HCT116 (cell line): ENCODE results near the gene GTSF1L. TPM values are rescaled to one million over a fixed set of nuclear protein-coding genes. Genes with fewer than 3 reads are reported as not detected.

ENCODE experiments used
- ATAC-seq: fragments of 200-7000 bp; cut with Tn5 transposase; 2 replicates; pipeline ENCODE4 v1.9.1; 2020; ENCODE audit warnings: mild to moderate bottlenecking, moderate library complexity
- BruUV-seq: library from RNA; stranded (reverse); fragments of 400-500 nt; replicated peaks from 2 replicates; lab custom pipeline; 2021; lab: Mats Ljungman, UMichigan
- CTCF ChIA-PET: fragments of 300-600 bp; sonication (Branson Sonifier 250); formaldehyde crosslinking; loops from one replicate; lab custom pipeline; 2021; ENCODE audit warnings: antibody characterized with exemption; lab: Charles Lee
- POLR2A ChIA-PET: fragments of 300-600, 350-600 bp; sonication (Branson Sonifier 250); formaldehyde crosslinking; loops from one replicate; lab custom pipeline; 2021; ENCODE audit warnings: antibody characterized with exemption; lab: Charles Lee
- RAD21 ChIA-PET, 2 experiments: fragments of 300-600 bp; sonication (Branson Sonifier 250); formaldehyde crosslinking; loops; one replicate each; lab custom pipeline; 2023; ENCODE audit warnings: low total read pairs in 2 of 2; ENCODE audit not compliant: uncharacterized antibody in 2 of 2, unreplicated experiment in 2 of 2, low non-redundant PET in 1 of 2; lab: Charles Lee
- DNase-seq: peaks from one replicate; pipeline ENCODE4 v3.0.0-alpha.2; 2010; ENCODE audit warnings: low read depth, low spot score
- H2AFZ ChIP-seq: fragments of 200-600 bp; shearing (Covaris generic), sonication (generic); 2 replicates; pipeline ENCODE4 v1.6.1; 2017; ENCODE audit warnings: low read depth, mixed run types, mixed read lengths, antibody characterized with exemption, low read length; ENCODE audit not compliant: poor library complexity, severe bottlenecking
- H3K27ac ChIP-seq: 2 replicates; pipeline ENCODE4 v1.5.1; 2012; ENCODE audit warnings: low read depth, low read length
- H3K27me3 ChIP-seq: fragments of 200-600 bp; sonication (generic); 2 replicates; pipeline ENCODE4 v1.6.1; 2016; ENCODE audit warnings: mixed run types, low read length, mixed read lengths; ENCODE audit not compliant: insufficient read depth
- H3K36me3 ChIP-seq, 2 experiments: fragments of 200-500 bp in 1 of 2; fragments of 200-600 bp in 1 of 2; sonication (Bioruptor generic) in 1 of 2; sonication (generic) in 1 of 2; 2 replicates each; pipeline versions ENCODE4 v1.5.1 to v1.6.1; 2014 to 2016; ENCODE audit warnings: low read length in 2 of 2, inconsistent platforms in 1 of 2, mixed read lengths in 1 of 2, mixed run types in 1 of 2; ENCODE audit not compliant: insufficient read depth in 2 of 2, control insufficient read depth in 1 of 2
- H3K4me1 ChIP-seq, 2 experiments: fragments of 200-600 bp in 1 of 2; sonication (generic) in 1 of 2; 2 replicates each; pipeline versions ENCODE4 v1.5.1 to v1.6.1; 2012 to 2017; ENCODE audit warnings: low read length in 2 of 2, inconsistent platforms in 1 of 2, mild to moderate bottlenecking in 1 of 2, mixed read lengths in 1 of 2, mixed run types in 1 of 2, moderate library complexity in 1 of 2; ENCODE audit not compliant: insufficient read depth in 2 of 2, control insufficient read depth in 1 of 2
- H3K4me2 ChIP-seq: fragments of 200-600 bp; sonication (generic); 2 replicates; pipeline ENCODE4 v1.6.1; 2017; ENCODE audit warnings: mixed run types, low read length, mixed read lengths
- H3K4me3 ChIP-seq, 2 experiments: fragments of 200-600 bp in 1 of 2; sonication (generic) in 1 of 2; replicated peaks in 1 of 2; 2 replicates each; pipeline ENCODE4 v1.5.1; 2011 to 2016; ENCODE audit warnings: low read length in 2 of 2, control low read depth in 1 of 2, low read depth in 1 of 2, mild to moderate bottlenecking in 1 of 2, mixed read lengths in 1 of 2, mixed run types in 1 of 2
- H3K79me2 ChIP-seq: fragments of 200-600 bp; sonication (generic); 2 replicates; pipeline ENCODE4 v1.6.1; 2017; ENCODE audit warnings: mild to moderate bottlenecking, mixed run types, low read length, moderate library complexity, mixed read lengths; ENCODE audit not compliant: insufficient read depth
- H3K9ac ChIP-seq: fragments of 200-600 bp; sonication (generic); 2 replicates; pipeline ENCODE4 v1.6.1; 2016; ENCODE audit warnings: low read length, mixed read lengths
- H3K9me2 ChIP-seq: fragments of 200-600 bp; sonication (generic), shearing (Covaris generic); 2 replicates; pipeline ENCODE4 v1.6.1; 2017; ENCODE audit warnings: mixed run types, mild to moderate bottlenecking, moderate library complexity; ENCODE audit not compliant: insufficient read depth
- H3K9me3 ChIP-seq, 2 experiments: fragments of 200-500 bp in 1 of 2; fragments of 200-600 bp in 1 of 2; sonication (Bioruptor generic) in 1 of 2; sonication (generic) in 1 of 2; 2 replicates each; pipeline ENCODE4 v1.6.1; 2014 to 2017; ENCODE audit warnings: low read length in 2 of 2, mixed read lengths in 2 of 2, inconsistent platforms in 1 of 2, low read depth in 1 of 2, mild to moderate bottlenecking in 1 of 2, mixed run types in 1 of 2, moderate library complexity in 1 of 2; ENCODE audit not compliant: control insufficient read depth in 1 of 2, insufficient read depth in 1 of 2
- H4K20me1 ChIP-seq: fragments of 200-600 bp; sonication (generic), shearing (Covaris generic); 2 replicates; pipeline ENCODE4 v1.6.1; 2017; ENCODE audit warnings: mixed run types, mild to moderate bottlenecking, moderate library complexity; ENCODE audit not compliant: insufficient read depth
- CEBPB ChIP-seq: IDR thresholded peaks from 2 replicates; pipeline ENCODE4 v1.6.1; 2012; ENCODE audit warnings: low read depth
- EZH2 ChIP-seq: fragments of 200-600 bp; sonication (generic); IDR thresholded peaks from 2 replicates; pipeline ENCODE4 v1.6.1; 2017; ENCODE audit warnings: antibody characterized with exemption, mixed run types
- FOSL1 ChIP-seq: IDR thresholded peaks from 2 replicates; pipeline ENCODE4 v1.6.1; 2012; ENCODE audit warnings: low read depth
- JUND ChIP-seq: IDR thresholded peaks from 2 replicates; pipeline ENCODE4 v1.6.1; 2012
- MAX ChIP-seq: IDR thresholded peaks from 2 replicates; pipeline ENCODE4 v1.6.1; 2012
- RAD21 ChIP-seq: IDR thresholded peaks from 2 replicates; pipeline ENCODE4 v1.6.1; 2012; ENCODE audit warnings: low read depth, mild to moderate bottlenecking
- SRF ChIP-seq: IDR thresholded peaks from 2 replicates; pipeline ENCODE4 v1.6.1; 2012; ENCODE audit warnings: low read depth
- ZBTB33 ChIP-seq: IDR thresholded peaks from 2 replicates; pipeline ENCODE4 v1.6.1; 2011; ENCODE audit warnings: mild to moderate bottlenecking, low read length, moderate library complexity; ENCODE audit not compliant: insufficient replicate concordance; ENCODE audit errors: extremely low read depth
- intact Hi-C: fragments of 100-400 bp; cut with micrococcal nuclease; formaldehyde crosslinking; loops from 2 replicates; pipeline ENCODE4 v1.10.0; 2022
- total RNA-seq: library from RNA; stranded (reverse); gene quantifications from one replicate; pipeline ENCODE4 v1.2.1, GENCODE V29; 2021; ENCODE audit not compliant: unreplicated experiment

The GTSF1L gene
- total RNA-seq, 1 experiment from 2014 or later, result not detected

GRCh38 chr20:43748274-43748673 is 21.5 kb upstream of the GTSF1L start:
- ChIA-PET RAD21 (interaction anchor here in 1 of 2 experiments (0.6 to 2.1 kb wide), 3 partner anchors 332 to 360 kb away, joined by 4 to 18 read pairs (median 4); no protein-coding TSS in a partner anchor), POLR2A (no interaction called here), CTCF (interaction anchor here (1.0 to 4.1 kb wide), 5 partner anchors 57 to 344 kb away, joined by 3 to 32 read pairs (median 3); no protein-coding TSS in a partner anchor)
- Histone ChIP-seq H3K9me2 (no peaks in the 10 kb centered on the region), H2AFZ (no peak overlapping the region), H3K9me3 (no peaks in the 10 kb centered on the region), H3K27me3 (no peaks in the 10 kb centered on the region), H4K20me1 (no peaks in the 10 kb centered on the region), H3K27ac (no peak overlapping the region), H3K4me3 (no peak overlapping the region), H3K4me2 (no peak overlapping the region), H3K9ac (no peak overlapping the region), H3K36me3 (no peaks in the 10 kb centered on the region), H3K79me2 (no peaks in the 10 kb centered on the region), H3K4me1 (peaks cover 2 to 47% of the 10 kb centered on the region in 2 experiments; a peak in 3 of 4 replicates)
- no peak for TF ChIP-seq JUND
- no peak for TF ChIP-seq CEBPB
- TF ChIP-seq RAD21, result no peak
- no peak for TF ChIP-seq FOSL1
- TF ChIP-seq ZBTB33, result no peak
- TF ChIP-seq SRF, result no peak
- no peak for TF ChIP-seq EZH2
- no peak for TF ChIP-seq MAX
- BruUV-seq, result no TSS peak
- DNase-seq (no peak), ATAC-seq (no peak)
- intact Hi-C loops, result no loop called here
